Lower leg skin (tissue), 4 donors: ENCODE measurements around the gene KRT10. TPM values are rescaled to one million over a fixed set of nuclear protein-coding genes. Genes with fewer than 3 reads are reported as not detected.

Experiments used
- DNase-seq, 2 donors: peaks; one replicate each; pipeline ENCODE4 v3.0.0-alpha.2; 2019; ENCODE audit warnings: low spot score in 2 of 2
- H3K4me3 ChIP-seq: fragments of 200-600 bp; sonication (generic); 2 replicates; pipeline ENCODE4 v1.5.1; 2017; ENCODE audit warnings: mild to moderate bottlenecking, low read depth; ENCODE audit not compliant: poor library complexity, severe bottlenecking
- POLR2A ChIP-seq, 2 donors: fragments of 450-650 bp; IDR thresholded peaks; one replicate each; pipeline ENCODE4 v1.6.1; 2016 to 2017; ENCODE audit warnings: antibody characterized with exemption in 2 of 2, mild to moderate bottlenecking in 1 of 2, moderate library complexity in 1 of 2
- WGBS, 2 donors: methylation state at CpG; one replicate each; pipeline ENCODE4 v1.1.5; 2018; 5-methylcytosine and 5-hydroxymethylcytosine counted together
- intact Hi-C: fragments of 100-400 bp; cut with DNase I; formaldehyde crosslinking; loops from one replicate; pipeline ENCODE4 v1.15.0; 2023; ENCODE audit warnings: low total_unique reads
- total RNA-seq, 4 donors: library from RNA; depleted of rRNA; stranded (reverse); fragments of >200 nt; gene quantifications; one replicate each; pipeline ENCODE4 v1.1.0, GENCODE V29; 2016
- TF ChIP-seq, protein P1 (sequence below), 3 donors: fragments of 450-650 bp; IDR thresholded peaks; one replicate each; pipeline ENCODE4 v1.5.1; 2016; ENCODE audit warnings: antibody characterized with exemption in 3 of 3, mild to moderate bottlenecking in 3 of 3, moderate library complexity in 2 of 3

KRT10 gene
- total RNA-seq, 4 donors from 2014 or later: 4,878 to 8,317 (median 6,442) TPM

DNA sequence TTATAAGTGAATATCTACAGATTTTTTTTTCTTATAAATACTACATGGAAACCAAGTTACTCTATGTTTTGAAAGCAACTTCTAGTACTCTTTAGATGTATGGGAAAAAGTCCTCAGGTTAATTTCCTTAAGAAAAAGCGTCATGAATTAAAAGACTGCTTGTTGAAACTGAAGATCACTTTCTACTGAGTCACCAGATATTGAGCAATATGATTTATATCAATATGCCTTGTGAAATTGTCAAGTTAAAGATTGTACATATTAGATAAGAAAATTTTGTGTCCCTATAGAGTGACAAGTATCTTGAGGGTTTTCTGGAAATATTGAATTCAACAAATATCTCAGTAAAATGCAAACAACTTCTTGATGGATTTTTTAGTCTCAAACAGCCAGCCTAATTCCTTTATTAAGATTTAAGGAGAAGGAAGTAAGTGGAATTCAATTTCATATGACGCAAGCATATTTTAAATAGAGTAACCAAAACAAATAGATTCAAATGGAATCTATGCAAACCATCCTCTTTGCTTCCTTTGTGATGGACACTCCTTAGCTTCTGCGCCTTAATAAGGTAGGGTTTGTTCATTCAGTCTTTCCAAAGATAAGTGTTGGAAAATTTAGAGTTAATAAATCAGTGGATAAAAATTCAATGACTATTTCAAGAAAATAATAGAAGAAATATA, 28.0 kb upstream of the KRT10 start:
- WGBS, 2 donors: 57 to 62% methylated on average over 3 of the region's 3 CpGs
- no peak for DNase-seq
- no peak overlapping the region for H3K4me3 ChIP-seq
- no peak for TF ChIP-seq POLR2A (IDR thresholded peaks at IDR 0.05)
- TF ChIP-seq, protein P1, sequence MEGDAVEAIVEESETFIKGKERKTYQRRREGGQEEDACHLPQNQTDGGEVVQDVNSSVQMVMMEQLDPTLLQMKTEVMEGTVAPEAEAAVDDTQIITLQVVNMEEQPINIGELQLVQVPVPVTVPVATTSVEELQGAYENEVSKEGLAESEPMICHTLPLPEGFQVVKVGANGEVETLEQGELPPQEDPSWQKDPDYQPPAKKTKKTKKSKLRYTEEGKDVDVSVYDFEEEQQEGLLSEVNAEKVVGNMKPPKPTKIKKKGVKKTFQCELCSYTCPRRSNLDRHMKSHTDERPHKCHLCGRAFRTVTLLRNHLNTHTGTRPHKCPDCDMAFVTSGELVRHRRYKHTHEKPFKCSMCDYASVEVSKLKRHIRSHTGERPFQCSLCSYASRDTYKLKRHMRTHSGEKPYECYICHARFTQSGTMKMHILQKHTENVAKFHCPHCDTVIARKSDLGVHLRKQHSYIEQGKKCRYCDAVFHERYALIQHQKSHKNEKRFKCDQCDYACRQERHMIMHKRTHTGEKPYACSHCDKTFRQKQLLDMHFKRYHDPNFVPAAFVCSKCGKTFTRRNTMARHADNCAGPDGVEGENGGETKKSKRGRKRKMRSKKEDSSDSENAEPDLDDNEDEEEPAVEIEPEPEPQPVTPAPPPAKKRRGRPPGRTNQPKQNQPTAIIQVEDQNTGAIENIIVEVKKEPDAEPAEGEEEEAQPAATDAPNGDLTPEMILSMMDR (IDR thresholded peaks at IDR 0.05): no peak
- intact Hi-C loops: no loop called here

DNA sequence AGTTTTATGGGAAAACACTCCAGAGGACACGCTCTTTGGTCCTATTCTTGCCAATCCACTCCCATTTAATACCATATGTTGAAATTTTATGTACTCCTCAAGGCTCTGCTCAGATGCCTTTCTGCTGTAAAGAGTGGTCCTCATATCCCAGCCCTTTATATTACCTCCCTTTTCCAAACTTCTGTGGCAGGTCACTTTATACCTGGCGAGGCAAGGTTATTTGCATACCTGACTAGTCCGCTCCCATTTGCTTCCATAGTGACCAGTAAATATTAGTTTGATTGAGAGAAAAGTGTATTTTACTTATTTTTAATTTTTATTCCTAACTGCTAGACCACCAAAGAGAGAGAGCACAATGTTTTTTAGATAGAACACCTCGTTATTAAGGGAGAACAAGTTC, 27.3 kb upstream of the KRT10 start:
- DNase-seq: no peak
- intact Hi-C loops: no loop called here
- no peak overlapping the region for H3K4me3 ChIP-seq
- WGBS, 2 donors: 70 to 71% methylated on average over 4 of the region's 4 CpGs
- TF ChIP-seq POLR2A (IDR thresholded peaks at IDR 0.05): no peak
- TF ChIP-seq, protein P1 (IDR thresholded peaks at IDR 0.05): no peak

- DNase-seq: no peak
- H3K4me3 ChIP-seq: no peak overlapping the region
- intact Hi-C loops: no loop called here
- TF ChIP-seq, protein P1 (IDR thresholded peaks at IDR 0.05): no peak
- TF ChIP-seq POLR2A (IDR thresholded peaks at IDR 0.05): no peak
- WGBS, 2 donors: 53 to 57% methylated on average over 1 of the region's 1 CpG
Observed at GRCh38 chr17:40848583-40849235, 26.3 kb upstream of the KRT10 start.

DNA sequence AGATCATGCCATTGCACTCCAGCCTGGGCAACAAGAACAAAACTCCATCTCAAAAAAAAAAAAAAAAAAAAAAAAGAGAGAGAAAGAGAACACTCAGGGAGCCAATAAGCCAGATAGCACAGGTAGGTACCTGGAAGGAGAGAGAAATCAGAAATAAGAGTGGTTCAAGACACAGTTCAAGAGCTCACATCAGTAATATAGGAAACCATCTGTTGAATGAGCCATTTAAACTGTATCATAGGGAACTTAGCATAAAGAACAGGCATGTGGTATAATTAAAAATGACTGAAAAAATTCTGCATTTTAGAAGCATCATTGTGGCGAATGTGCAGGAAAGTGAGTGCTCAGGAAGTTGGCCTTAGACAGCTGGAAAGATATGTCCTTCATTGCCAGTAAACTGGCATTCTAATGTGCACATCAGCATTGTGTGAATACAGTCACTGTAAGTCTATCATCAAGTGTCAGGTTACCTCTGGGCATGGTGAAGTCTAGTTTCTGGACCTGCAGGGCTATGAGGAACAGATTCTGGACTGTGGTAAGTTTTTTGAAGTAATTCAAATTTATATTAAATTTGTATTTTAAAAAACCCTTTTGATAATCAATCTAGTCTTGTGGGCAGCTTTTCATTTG, 24.2 kb upstream of the KRT10 start:
- H3K4me3 ChIP-seq: no peak overlapping the region
- WGBS, 2 donors: 64 to 68% methylated on average over 1 of the region's 1 CpG
- no peak for DNase-seq
- TF ChIP-seq POLR2A (IDR thresholded peaks at IDR 0.05): no peak
- TF ChIP-seq, protein P1 (IDR thresholded peaks at IDR 0.05): no peak
- intact Hi-C loops: no loop called here

DNA sequence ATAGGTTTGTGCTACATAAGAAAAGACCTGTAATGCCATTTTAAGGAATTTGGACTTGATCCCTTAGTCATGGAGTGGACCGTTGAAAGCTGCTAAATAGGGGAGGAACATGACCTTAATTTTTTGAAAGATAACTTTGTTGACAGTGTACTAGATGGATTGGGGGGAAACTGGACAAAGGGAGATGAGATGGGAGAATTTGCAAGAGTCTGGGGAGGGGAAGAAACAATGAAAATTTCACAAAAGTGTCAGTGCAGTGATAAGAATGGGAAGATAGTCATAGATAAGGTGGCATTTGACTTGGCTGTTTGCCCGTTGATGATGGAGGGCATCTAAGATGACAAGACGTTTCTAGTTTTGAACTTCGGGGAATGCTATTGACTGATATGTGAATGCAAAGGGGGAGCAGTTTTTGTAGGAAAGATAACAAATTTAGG, 22.3 kb upstream of the KRT10 start:
- no peak overlapping the region for H3K4me3 ChIP-seq
- 71 to 86% methylated on average over 4 of the region's 4 CpGs for WGBS, 2 donors
- DNase-seq: no peak
- intact Hi-C loops: no loop called here
- TF ChIP-seq POLR2A (IDR thresholded peaks at IDR 0.05): no peak
- TF ChIP-seq, protein P1 (IDR thresholded peaks at IDR 0.05): no peak
